Thymus (tissue), 11 donors: Measurements from ENCODE around the gene TOP2B. TPM values are rescaled to one million over a fixed set of nuclear protein-coding genes. Genes with fewer than 3 reads are reported as not detected.

ENCODE experiments used
- DNase-seq, 9 donors: peaks; one replicate each; pipeline ENCODE4 v3.0.0-alpha.2; 2013; ENCODE audit warnings: low spot score in 9 of 9, low read depth in 6 of 9, missing footprints in 1 of 9
- H3K27ac ChIP-seq, 2 donors: one replicate each; pipeline ENCODE4 v1.5.1; 2013; ENCODE audit warnings: control low read depth in 1 of 2, low read depth in 1 of 2, low read length in 1 of 2, mild to moderate bottlenecking in 1 of 2, moderate library complexity in 1 of 2
- H3K27me3 ChIP-seq, 2 donors: one replicate each; pipeline ENCODE4 v1.5.1; 2013; ENCODE audit warnings: low read length in 1 of 2; ENCODE audit not compliant: control insufficient read depth in 2 of 2, insufficient read depth in 1 of 2
- H3K36me3 ChIP-seq, 2 donors: one replicate each; pipeline ENCODE4 v1.5.1; 2013; ENCODE audit warnings: low read length in 1 of 2, mild to moderate bottlenecking in 1 of 2, moderate library complexity in 1 of 2; ENCODE audit not compliant: control insufficient read depth in 2 of 2, insufficient read depth in 2 of 2
- H3K4me1 ChIP-seq, 2 donors: one replicate each; pipeline ENCODE4 v1.5.1; 2013; ENCODE audit warnings: low read length in 2 of 2; ENCODE audit not compliant: control insufficient read depth in 2 of 2, insufficient read depth in 2 of 2
- H3K4me3 ChIP-seq, 2 donors: one replicate each; pipeline ENCODE4 v1.5.1; 2013; ENCODE audit warnings: low read length in 2 of 2, control low read depth in 1 of 2, mild to moderate bottlenecking in 1 of 2
- H3K9me3 ChIP-seq, 2 donors: one replicate each; pipeline ENCODE4 v1.5.1; 2013; ENCODE audit warnings: low read length in 1 of 2, mild to moderate bottlenecking in 1 of 2; ENCODE audit not compliant: control insufficient read depth in 2 of 2, insufficient read depth in 1 of 2
- WGBS: extraction: QIAGEN DNeasy Blood & Tissue Kit; methylation state at CpG from one replicate; pipeline ENCODE4 v1.1.7; 2013; 5-methylcytosine and 5-hydroxymethylcytosine counted together
- polyA plus RNA-seq: library from polyadenylated mRNA; stranded (reverse); fragments of 200-250 nt; gene quantifications from one replicate; pipeline ENCODE4 v1.2.3, GENCODE V29; 2013
- total RNA-seq: library from RNA; stranded (reverse); fragments of 120-200 nt; gene quantifications from one replicate; pipeline ENCODE4 v1.2.4, GENCODE V29; 2013
- donor health status: healthy.

Gene TOP2B
- total and polyA plus RNA-seq, 2 donors: 122 to 186 TPM

DNA sequence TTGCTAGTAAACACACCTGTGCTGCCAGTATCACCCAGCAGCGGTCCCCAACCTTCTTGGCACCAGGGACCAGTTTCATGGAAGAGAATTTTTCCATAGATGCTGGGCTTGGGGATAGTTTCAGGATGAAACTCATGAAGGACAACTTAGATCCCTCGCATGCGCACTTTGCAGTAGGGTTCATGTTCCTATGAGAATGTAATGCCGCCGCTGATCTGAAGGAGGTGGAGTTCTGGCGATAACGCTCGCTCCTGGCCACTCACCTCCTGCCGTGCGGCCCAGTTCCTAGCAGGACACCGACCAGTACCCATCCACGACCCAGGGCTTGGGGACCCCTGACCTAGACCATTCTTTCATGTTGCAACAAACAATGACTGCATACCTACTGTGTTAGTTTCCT is 89.7 kb downstream of the TOP2B start:
- H3K27ac ChIP-seq: no peak overlapping the region
- no peaks in the 10 kb centered on the region for H3K27me3 ChIP-seq
- H3K9me3 ChIP-seq: peaks cover 0 to 1% of the 10 kb centered on the region in 2 donors
- H3K36me3 ChIP-seq: no peaks in the 10 kb centered on the region
- H3K4me1 ChIP-seq: no peaks in the 10 kb centered on the region
- no peak for DNase-seq
- H3K4me3 ChIP-seq: no peak overlapping the region
- 95% methylated on average over 12 of the region's 12 CpGs for WGBS

DNA sequence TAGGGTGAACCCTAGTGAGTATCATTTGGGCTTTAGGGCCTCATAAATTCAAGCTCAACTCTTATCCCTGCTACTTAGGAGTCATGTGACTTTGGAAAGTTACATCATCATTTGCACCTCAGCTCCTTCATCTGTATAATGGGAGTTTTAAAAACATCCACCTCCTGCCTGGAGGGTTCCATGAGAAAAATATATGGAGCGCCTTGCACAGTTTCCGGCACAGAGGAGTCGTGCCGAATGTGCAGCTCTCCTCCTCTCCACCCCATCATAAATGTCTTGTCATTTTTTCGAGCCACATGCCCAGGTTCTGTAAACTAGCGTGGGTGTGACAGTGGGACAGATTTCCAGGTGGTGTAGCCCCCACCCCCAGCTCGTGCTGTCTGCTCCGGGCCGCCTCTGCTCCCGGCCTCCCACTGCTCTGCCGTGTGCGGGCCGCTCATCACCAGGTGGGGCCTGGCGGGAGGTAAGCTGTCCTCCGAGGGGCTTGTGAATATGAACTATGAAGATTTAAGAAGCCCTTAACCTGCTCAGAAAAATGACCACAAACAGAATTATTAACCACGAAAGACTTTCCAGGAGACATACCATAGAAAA is 90.4 kb downstream of the TOP2B start:
- no peaks in the 10 kb centered on the region for H3K4me1 ChIP-seq
- no peak overlapping the region for H3K27ac ChIP-seq
- no peak for DNase-seq
- peaks cover 0 to 1% of the 10 kb centered on the region in 2 donors for H3K9me3 ChIP-seq
- 97% methylated on average over 16 of the region's 16 CpGs for WGBS
- no peaks in the 10 kb centered on the region for H3K27me3 ChIP-seq
- H3K36me3 ChIP-seq: no peaks in the 10 kb centered on the region
- no peak overlapping the region for H3K4me3 ChIP-seq

DNA sequence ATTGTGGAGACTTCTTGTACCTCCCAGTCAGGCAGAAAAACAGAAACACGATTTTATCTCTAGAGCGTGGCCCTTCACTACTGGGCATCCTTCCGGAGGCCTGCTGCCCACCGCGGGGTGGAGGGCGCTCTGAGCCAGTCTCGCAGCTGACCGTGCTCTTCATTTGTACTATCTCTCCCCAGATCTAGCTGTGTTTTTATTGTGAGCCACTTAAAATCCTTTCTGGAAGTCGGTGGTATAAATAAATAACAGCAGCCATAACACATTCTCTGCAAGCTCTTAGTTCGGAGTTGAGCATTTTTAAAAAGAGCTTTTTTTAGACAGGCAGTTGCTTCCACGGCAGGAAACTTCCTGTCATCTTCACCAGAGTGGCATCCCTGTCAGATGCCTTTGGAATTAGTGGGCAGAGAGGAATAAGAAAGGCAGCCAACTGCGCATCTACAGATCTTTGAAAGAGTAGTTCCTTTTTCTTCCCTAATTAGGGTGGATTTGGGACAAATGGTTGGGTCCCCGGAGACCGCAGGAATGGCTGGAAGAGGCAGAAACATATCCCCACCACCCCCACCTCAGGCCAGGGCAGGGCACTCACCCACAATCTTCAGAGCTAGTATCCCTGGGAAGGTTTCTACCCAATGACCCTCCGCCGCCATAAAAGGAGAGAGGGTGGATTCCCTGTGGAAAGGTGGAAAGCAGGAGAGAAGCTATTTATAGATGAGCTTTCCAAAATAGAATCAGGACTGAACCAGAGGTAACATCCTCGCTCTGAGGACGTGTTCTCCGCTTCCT is 91.1 kb downstream of the TOP2B start:
- DNase-seq: no peak
- 93% methylated on average over 19 of the region's 19 CpGs for WGBS
- no peak overlapping the region for H3K27ac ChIP-seq
- H3K4me1 ChIP-seq: no peaks in the 10 kb centered on the region
- no peak overlapping the region for H3K4me3 ChIP-seq
- H3K9me3 ChIP-seq: peaks cover 0 to 1% of the 10 kb centered on the region in 2 donors
- H3K36me3 ChIP-seq: no peaks in the 10 kb centered on the region
- H3K27me3 ChIP-seq: no peaks in the 10 kb centered on the region

DNA sequence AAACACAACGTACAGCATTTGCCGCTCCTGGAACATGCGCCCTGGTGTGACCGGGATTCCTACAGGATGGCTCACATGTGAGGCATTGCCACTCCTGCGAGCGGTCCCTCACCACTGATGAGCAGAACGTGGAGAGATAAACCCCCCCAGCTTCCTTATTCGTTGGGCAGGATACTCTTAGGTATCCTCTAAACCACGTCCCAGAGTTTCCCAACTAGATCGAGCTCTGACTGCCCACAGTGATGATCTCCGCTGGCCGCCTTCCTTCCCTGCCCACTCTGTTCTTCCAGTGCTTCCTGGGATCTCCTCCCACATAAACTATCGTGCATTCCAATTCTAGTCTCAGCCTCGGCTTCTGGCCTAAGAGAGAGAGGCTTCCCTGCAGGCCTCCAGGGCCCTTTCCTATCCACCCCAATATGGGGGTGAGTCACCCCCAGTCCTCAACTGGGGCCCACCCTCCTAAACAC is 91.8 kb downstream of the TOP2B start:
- H3K27ac ChIP-seq: no peak overlapping the region
- WGBS: 89% methylated on average over 14 of the region's 14 CpGs
- peaks cover 0 to 1% of the 10 kb centered on the region in 2 donors for H3K9me3 ChIP-seq
- H3K36me3 ChIP-seq: no peaks in the 10 kb centered on the region
- H3K27me3 ChIP-seq: no peaks in the 10 kb centered on the region
- no peak for DNase-seq
- H3K4me1 ChIP-seq: no peaks in the 10 kb centered on the region
- no peak overlapping the region for H3K4me3 ChIP-seq

DNA sequence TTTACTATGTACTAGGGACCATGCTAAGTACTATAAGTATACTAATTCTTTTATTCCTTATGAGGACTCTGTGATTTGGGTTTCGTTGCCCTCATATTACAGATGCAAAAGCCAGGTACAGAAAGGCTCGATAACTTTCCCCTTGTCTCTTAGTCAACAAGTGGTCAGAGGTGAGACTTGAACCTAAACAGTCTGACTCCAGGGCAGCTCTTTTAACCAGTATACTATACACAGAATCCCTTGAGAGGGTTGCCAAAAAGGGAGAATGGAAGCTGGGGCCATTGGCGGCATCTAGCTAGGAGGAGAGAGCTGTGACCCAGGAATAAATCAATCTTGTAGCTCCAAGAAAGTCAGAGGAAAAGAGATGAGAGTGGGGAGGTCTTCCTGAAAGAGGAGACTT is 92.4 kb downstream of the TOP2B start:
- WGBS: 98% methylated on average over 3 of the region's 3 CpGs
- H3K4me3 ChIP-seq: no peak overlapping the region

DNA sequence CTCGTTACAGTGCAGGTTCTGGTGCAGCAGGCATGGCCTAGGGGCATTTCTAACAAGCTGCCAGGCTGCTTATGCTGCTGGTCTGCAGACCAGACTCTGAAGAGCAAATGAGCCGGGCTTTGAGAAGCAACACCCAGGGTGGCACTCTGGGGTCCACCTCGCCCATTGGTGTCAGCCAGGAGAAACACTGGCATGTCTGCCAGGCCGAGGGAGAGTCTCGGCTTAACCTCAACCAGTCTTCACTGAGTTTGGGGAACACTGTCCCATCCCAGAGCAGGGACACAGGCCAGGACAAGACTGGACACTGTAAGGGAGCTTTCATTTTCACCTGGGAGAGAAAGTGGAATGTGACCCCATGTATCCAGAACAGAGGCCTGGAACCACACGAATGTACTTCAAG is 93.4 kb downstream of the TOP2B start:
- H3K36me3 ChIP-seq: no peaks in the 10 kb centered on the region
- WGBS: 94% methylated on average over 6 of the region's 6 CpGs
- H3K4me1 ChIP-seq: no peaks in the 10 kb centered on the region
- no peak for DNase-seq
- no peaks in the 10 kb centered on the region for H3K27me3 ChIP-seq
- H3K27ac ChIP-seq: no peak overlapping the region
- no peak overlapping the region for H3K4me3 ChIP-seq
- H3K9me3 ChIP-seq: no peaks in the 10 kb centered on the region

More for the DNA sequence above, 92.4 kb downstream of the TOP2B start:
- H3K27me3 ChIP-seq: no peaks in the 10 kb centered on the region
- peaks cover 0 to 1% of the 10 kb centered on the region in 2 donors for H3K9me3 ChIP-seq
- no peaks in the 10 kb centered on the region for H3K4me1 ChIP-seq
- H3K36me3 ChIP-seq: no peaks in the 10 kb centered on the region
- no peak for DNase-seq
- H3K27ac ChIP-seq: no peak overlapping the region

DNA sequence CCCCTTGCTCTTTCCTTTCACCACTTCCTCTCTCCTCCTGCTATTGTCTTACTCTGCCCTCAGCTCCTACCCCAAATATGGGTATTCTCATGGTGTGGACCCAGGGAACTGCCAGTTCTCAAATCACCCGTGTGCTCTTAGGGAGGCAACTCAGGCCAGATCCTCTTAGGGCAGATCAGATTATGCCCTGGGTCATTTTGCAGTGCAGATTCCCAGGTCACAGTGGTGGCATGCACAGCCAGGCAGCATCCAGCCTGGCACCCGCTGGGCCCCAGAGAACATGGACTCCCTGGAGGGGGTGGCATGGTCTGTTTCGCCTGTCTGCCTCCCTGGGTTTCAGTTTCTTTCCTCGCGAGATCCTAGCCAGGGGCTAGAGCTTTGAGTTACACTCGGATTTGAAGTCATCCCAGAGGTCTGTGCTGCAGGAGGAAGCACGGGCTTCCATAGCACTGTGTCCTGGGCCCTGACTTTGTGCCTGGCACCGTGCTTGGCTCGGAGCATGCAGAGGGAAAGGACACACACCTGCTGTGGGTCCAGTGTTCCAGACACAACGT is 96.1 kb downstream of the TOP2B start:
- Histone ChIP-seq H3K27ac (no peak overlapping the region), H3K27me3 (no peaks in the 10 kb centered on the region), H3K4me3 (no peak overlapping the region), H3K36me3 (no peaks in the 10 kb centered on the region), H3K9me3 (no peaks in the 10 kb centered on the region), H3K4me1 (no peaks in the 10 kb centered on the region)
- DNase-seq: no peak
- WGBS: 95% methylated on average over 10 of the region's 10 CpGs

DNA sequence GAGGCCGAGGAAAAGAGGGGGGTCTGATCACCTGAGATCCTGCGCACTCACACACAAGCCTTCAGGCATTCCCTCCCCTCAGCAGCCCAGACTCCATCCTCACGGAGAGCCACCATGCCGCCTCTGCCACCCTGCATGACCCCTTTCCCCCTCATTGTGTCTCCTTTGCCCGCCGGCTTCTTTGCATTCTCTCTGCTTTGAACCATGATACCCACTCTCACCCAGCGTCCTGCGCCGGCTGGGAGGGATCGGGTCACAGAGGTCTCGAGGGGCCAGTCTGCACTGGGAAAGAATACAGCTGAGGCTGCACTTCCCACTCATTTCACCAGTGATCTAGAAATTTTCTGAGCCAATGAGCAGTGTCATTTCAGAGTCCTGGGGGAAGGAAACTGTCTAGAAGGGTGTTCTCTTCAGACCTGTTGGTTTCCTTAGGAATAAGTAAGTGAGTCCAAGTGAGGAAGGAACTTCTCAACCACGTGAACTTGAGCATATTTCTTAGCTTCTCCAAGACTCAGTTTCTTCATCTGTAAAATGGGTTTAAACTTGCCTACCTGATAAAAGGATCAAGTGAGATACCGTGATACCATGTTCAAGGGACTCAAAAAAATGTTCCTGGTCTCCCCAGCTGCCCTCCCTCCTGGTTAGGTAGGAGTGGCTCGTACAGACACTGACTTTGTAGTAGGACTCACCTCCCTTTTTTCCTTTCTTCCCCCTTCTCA is 96.7 kb downstream of the TOP2B start:
- no peak overlapping the region for H3K27ac ChIP-seq
- DNase-seq: no peak
- no peaks in the 10 kb centered on the region for H3K9me3 ChIP-seq
- no peaks in the 10 kb centered on the region for H3K27me3 ChIP-seq
- no peaks in the 10 kb centered on the region for H3K4me1 ChIP-seq
- H3K36me3 ChIP-seq: no peaks in the 10 kb centered on the region
- H3K4me3 ChIP-seq: no peak overlapping the region
- WGBS: 95% methylated on average over 14 of the region's 14 CpGs

DNA sequence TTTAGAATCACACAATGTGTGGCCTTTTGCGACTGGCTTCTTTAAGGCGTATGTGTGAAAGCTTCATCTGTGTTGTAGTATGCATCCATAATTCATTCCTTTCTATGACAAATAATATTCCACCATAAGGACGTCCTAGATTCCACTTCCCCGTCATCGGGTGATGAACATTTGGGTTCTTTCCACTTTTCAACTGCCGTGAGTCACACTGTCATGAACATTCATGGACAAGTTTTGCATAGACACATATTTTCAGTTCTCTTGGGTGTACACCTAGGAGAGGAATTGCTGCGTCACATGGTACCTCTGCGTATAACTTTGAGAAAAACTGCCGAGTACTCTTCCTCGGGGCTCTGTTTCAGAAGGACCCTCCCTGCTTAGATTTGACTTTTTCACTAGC is 97.3 kb downstream of the TOP2B start:
- Histone ChIP-seq H3K9me3 (no peaks in the 10 kb centered on the region), H3K27me3 (no peaks in the 10 kb centered on the region)

More for the DNA sequence above, 97.3 kb downstream of the TOP2B start:
- H3K4me3 ChIP-seq: no peak overlapping the region
- WGBS: 86% methylated on average over 10 of the region's 10 CpGs
- no peaks in the 10 kb centered on the region for H3K36me3 ChIP-seq
- no peaks in the 10 kb centered on the region for H3K4me1 ChIP-seq
- DNase-seq: no peak
- no peak overlapping the region for H3K27ac ChIP-seq
